ENCODE measurements around the gene PIGQ.

GRCh38 chr16:559021-559380 is 10.8 kb upstream of the PIGQ start:
- TF ChIP-seq CTCF (IDR thresholded peaks at IDR 0.05) (no peak), ESRRA (IDR thresholded peaks at IDR 0.05; ENCODE audit: borderline replicate concordance, low read length) (no peak), MAZ (IDR thresholded peaks at IDR 0.05; ENCODE audit: borderline replicate concordance, low read depth, low read length) (no peak), FOSL2 (IDR thresholded peaks at IDR 0.05) (no peak), FOSL2 (CRISPR knock-in tag; IDR thresholded peaks at IDR 0.05) (no peak), SMC3 (IDR thresholded peaks at IDR 0.05) (no peak), ELK1 (IDR thresholded peaks at IDR 0.05; ENCODE audit: low read depth, low read length) (no peak), EP300 (IDR thresholded peaks at IDR 0.05) (no peak), USF2 (IDR thresholded peaks at IDR 0.05) (no peak), RAD21 (conservative IDR thresholded peaks at IDR 0.05 in 1 of 2, IDR thresholded peaks at IDR 0.05 in 1 of 2) (no peak), MAFK (IDR thresholded peaks at IDR 0.05; ENCODE audit: partially characterized antibody) (no peak)
- TF ChIP-seq, protein P1, sequence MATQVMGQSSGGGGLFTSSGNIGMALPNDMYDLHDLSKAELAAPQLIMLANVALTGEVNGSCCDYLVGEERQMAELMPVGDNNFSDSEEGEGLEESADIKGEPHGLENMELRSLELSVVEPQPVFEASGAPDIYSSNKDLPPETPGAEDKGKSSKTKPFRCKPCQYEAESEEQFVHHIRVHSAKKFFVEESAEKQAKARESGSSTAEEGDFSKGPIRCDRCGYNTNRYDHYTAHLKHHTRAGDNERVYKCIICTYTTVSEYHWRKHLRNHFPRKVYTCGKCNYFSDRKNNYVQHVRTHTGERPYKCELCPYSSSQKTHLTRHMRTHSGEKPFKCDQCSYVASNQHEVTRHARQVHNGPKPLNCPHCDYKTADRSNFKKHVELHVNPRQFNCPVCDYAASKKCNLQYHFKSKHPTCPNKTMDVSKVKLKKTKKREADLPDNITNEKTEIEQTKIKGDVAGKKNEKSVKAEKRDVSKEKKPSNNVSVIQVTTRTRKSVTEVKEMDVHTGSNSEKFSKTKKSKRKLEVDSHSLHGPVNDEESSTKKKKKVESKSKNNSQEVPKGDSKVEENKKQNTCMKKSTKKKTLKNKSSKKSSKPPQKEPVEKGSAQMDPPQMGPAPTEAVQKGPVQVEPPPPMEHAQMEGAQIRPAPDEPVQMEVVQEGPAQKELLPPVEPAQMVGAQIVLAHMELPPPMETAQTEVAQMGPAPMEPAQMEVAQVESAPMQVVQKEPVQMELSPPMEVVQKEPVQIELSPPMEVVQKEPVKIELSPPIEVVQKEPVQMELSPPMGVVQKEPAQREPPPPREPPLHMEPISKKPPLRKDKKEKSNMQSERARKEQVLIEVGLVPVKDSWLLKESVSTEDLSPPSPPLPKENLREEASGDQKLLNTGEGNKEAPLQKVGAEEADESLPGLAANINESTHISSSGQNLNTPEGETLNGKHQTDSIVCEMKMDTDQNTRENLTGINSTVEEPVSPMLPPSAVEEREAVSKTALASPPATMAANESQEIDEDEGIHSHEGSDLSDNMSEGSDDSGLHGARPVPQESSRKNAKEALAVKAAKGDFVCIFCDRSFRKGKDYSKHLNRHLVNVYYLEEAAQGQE (IDR thresholded peaks at IDR 0.05), result no peak
- TF ChIP-seq, protein P2, sequence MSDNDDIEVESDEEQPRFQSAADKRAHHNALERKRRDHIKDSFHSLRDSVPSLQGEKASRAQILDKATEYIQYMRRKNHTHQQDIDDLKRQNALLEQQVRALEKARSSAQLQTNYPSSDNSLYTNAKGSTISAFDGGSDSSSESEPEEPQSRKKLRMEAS (IDR thresholded peaks at IDR 0.05), result no peak
- TF ChIP-seq, protein P3, sequence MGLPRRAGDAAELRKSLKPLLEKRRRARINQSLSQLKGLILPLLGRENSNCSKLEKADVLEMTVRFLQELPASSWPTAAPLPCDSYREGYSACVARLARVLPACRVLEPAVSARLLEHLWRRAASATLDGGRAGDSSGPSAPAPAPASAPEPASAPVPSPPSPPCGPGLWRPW (IDR thresholded peaks at IDR 0.05), result no peak
